Prostate gland (tissue), 2 donors: ENCODE measurements around the gene PLVAP.

Experiments used
- POLR2A ChIP-seq: fragments of 450-650 bp; IDR thresholded peaks from one replicate; pipeline ENCODE4 v1.6.1; 2016; ENCODE audit warnings: antibody characterized with exemption, mild to moderate bottlenecking
- TF ChIP-seq, protein P1 (sequence below), 4 experiments: fragments of 200-600 bp in 2 of 4; fragments of 450-650 bp in 2 of 4; sonication (generic) in 2 of 4; IDR thresholded peaks; 1 replicate in 3 of 4; 2 replicates in 1 of 4; pipeline ENCODE4 v1.5.1; 2016 to 2019; ENCODE audit warnings: antibody characterized with exemption in 4 of 4, mild to moderate bottlenecking in 2 of 4, moderate library complexity in 2 of 4

- TF ChIP-seq, protein P1, sequence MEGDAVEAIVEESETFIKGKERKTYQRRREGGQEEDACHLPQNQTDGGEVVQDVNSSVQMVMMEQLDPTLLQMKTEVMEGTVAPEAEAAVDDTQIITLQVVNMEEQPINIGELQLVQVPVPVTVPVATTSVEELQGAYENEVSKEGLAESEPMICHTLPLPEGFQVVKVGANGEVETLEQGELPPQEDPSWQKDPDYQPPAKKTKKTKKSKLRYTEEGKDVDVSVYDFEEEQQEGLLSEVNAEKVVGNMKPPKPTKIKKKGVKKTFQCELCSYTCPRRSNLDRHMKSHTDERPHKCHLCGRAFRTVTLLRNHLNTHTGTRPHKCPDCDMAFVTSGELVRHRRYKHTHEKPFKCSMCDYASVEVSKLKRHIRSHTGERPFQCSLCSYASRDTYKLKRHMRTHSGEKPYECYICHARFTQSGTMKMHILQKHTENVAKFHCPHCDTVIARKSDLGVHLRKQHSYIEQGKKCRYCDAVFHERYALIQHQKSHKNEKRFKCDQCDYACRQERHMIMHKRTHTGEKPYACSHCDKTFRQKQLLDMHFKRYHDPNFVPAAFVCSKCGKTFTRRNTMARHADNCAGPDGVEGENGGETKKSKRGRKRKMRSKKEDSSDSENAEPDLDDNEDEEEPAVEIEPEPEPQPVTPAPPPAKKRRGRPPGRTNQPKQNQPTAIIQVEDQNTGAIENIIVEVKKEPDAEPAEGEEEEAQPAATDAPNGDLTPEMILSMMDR (IDR thresholded peaks at IDR 0.05): no peak
- TF ChIP-seq POLR2A: peak; percentile 39
Observed at GRCh38 chr19:17405250-17406045, 28.3 kb upstream of the PLVAP start, which contains the start of gene BST2.
